ENCODE measurements around the gene RHOXF2B. TPM values are rescaled to one million over a fixed set of nuclear protein-coding genes. Genes with fewer than 3 reads are reported as not detected.

The RHOXF2B gene
- total and polyA plus RNA-seq, 2 experiments from 2014 or later = not detected

DNA sequence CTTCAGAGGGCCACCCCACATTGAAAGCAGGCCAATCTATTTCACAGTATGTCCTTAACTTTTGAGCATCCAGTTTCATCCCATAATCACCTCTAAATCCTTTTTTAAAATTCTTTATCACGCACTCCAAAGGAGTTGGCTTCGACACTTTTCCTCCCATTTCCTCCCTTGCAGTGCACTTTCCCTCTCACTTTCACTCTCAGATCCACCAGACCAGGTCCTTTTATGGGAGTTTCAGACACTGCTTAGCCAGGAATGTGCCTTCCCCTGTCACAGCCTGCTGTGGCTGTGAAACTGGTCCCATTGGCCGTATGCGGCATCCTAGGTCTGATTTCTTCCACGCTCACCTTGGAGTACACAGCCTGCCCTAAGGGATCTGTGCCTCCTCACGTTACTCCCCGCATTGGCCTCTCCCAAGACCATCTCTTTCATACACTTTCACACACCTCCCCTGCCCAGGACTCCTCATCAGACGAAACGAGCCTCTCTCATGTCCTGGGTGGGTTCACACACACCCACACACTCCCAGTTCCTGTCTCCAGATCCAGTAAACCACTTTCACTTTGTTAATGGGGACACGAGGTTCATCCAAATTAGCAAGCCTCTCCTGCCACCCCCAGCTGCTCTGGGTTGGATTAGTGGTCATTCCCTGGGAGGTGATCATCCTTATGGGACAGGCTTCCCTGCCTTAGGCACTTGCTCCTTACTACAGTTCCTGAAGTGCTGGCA lies 10.0 kb upstream of the RHOXF2B start:
- no peaks in the 10 kb centered on the region for H3K9me2 ChIP-seq (ENCODE audit: insufficient read depth)
- peaks cover 8% of the 10 kb centered on the region; the same call in 1 of the 2 replicates for H3K4me1 ChIP-seq (ENCODE audit: insufficient read depth)
- Mint-ChIP-seq H3K27me3 (ENCODE audit: insufficient read depth, low read depth, poor library complexity) (no peaks in the 10 kb centered on the region), H3K36me3 (ENCODE audit: low read depth) (no peaks in the 10 kb centered on the region), H3K27ac (no peak overlapping the region), H3K4me1 (peaks cover 16% of the 10 kb centered on the region), H3K9me3 (no peaks in the 10 kb centered on the region), H3K4me3 (no peak overlapping the region)
- no peaks in the 10 kb centered on the region for H3K27me3 ChIP-seq (ENCODE audit: insufficient read depth)
- H3K79me2 ChIP-seq (replicated peaks; ENCODE audit: insufficient read depth) = no peaks in the 10 kb centered on the region
- H4K20me1 ChIP-seq (replicated peaks; ENCODE audit: insufficient read depth) = no peaks in the 10 kb centered on the region
- no peak overlapping the region for H3K27ac ChIP-seq (ENCODE audit: low read depth)
- ATAC-seq (no peak), DNase-seq (ENCODE audit: low spot score) (no peak)
- no peak overlapping the region for H2AFZ ChIP-seq
- no peak for TF ChIP-seq CTCF (conservative IDR thresholded peaks at IDR 0.05; ENCODE audit: low read depth in 2 of 2)
- TF ChIP-seq ZNF331 (CRISPR knock-in tag; IDR thresholded peaks at IDR 0.05; ENCODE audit: low read depth) = no peak
- TF ChIP-seq, protein P1, sequence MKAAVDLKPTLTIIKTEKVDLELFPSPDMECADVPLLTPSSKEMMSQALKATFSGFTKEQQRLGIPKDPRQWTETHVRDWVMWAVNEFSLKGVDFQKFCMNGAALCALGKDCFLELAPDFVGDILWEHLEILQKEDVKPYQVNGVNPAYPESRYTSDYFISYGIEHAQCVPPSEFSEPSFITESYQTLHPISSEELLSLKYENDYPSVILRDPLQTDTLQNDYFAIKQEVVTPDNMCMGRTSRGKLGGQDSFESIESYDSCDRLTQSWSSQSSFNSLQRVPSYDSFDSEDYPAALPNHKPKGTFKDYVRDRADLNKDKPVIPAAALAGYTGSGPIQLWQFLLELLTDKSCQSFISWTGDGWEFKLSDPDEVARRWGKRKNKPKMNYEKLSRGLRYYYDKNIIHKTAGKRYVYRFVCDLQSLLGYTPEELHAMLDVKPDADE (IDR thresholded peaks at IDR 0.05) = no peak
- TF ChIP-seq ZNF114 (CRISPR knock-in tag; IDR thresholded peaks at IDR 0.05) = no peak
- TF ChIP-seq, protein P2, sequence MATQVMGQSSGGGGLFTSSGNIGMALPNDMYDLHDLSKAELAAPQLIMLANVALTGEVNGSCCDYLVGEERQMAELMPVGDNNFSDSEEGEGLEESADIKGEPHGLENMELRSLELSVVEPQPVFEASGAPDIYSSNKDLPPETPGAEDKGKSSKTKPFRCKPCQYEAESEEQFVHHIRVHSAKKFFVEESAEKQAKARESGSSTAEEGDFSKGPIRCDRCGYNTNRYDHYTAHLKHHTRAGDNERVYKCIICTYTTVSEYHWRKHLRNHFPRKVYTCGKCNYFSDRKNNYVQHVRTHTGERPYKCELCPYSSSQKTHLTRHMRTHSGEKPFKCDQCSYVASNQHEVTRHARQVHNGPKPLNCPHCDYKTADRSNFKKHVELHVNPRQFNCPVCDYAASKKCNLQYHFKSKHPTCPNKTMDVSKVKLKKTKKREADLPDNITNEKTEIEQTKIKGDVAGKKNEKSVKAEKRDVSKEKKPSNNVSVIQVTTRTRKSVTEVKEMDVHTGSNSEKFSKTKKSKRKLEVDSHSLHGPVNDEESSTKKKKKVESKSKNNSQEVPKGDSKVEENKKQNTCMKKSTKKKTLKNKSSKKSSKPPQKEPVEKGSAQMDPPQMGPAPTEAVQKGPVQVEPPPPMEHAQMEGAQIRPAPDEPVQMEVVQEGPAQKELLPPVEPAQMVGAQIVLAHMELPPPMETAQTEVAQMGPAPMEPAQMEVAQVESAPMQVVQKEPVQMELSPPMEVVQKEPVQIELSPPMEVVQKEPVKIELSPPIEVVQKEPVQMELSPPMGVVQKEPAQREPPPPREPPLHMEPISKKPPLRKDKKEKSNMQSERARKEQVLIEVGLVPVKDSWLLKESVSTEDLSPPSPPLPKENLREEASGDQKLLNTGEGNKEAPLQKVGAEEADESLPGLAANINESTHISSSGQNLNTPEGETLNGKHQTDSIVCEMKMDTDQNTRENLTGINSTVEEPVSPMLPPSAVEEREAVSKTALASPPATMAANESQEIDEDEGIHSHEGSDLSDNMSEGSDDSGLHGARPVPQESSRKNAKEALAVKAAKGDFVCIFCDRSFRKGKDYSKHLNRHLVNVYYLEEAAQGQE (IDR thresholded peaks at IDR 0.05; ENCODE audit: unreplicated experiment) = no peak
- TF ChIP-seq STAT1 (IDR thresholded peaks at IDR 0.05; ENCODE audit: unreplicated experiment) = no peak
- TF ChIP-seq POLR2AphosphoS5 (IDR thresholded peaks at IDR 0.05; ENCODE audit: low read depth) = no peak
- TF ChIP-seq EZH2 (IDR thresholded peaks at IDR 0.05; ENCODE audit: low read depth, unreplicated experiment) = no peak
- TF ChIP-seq, protein P3, sequence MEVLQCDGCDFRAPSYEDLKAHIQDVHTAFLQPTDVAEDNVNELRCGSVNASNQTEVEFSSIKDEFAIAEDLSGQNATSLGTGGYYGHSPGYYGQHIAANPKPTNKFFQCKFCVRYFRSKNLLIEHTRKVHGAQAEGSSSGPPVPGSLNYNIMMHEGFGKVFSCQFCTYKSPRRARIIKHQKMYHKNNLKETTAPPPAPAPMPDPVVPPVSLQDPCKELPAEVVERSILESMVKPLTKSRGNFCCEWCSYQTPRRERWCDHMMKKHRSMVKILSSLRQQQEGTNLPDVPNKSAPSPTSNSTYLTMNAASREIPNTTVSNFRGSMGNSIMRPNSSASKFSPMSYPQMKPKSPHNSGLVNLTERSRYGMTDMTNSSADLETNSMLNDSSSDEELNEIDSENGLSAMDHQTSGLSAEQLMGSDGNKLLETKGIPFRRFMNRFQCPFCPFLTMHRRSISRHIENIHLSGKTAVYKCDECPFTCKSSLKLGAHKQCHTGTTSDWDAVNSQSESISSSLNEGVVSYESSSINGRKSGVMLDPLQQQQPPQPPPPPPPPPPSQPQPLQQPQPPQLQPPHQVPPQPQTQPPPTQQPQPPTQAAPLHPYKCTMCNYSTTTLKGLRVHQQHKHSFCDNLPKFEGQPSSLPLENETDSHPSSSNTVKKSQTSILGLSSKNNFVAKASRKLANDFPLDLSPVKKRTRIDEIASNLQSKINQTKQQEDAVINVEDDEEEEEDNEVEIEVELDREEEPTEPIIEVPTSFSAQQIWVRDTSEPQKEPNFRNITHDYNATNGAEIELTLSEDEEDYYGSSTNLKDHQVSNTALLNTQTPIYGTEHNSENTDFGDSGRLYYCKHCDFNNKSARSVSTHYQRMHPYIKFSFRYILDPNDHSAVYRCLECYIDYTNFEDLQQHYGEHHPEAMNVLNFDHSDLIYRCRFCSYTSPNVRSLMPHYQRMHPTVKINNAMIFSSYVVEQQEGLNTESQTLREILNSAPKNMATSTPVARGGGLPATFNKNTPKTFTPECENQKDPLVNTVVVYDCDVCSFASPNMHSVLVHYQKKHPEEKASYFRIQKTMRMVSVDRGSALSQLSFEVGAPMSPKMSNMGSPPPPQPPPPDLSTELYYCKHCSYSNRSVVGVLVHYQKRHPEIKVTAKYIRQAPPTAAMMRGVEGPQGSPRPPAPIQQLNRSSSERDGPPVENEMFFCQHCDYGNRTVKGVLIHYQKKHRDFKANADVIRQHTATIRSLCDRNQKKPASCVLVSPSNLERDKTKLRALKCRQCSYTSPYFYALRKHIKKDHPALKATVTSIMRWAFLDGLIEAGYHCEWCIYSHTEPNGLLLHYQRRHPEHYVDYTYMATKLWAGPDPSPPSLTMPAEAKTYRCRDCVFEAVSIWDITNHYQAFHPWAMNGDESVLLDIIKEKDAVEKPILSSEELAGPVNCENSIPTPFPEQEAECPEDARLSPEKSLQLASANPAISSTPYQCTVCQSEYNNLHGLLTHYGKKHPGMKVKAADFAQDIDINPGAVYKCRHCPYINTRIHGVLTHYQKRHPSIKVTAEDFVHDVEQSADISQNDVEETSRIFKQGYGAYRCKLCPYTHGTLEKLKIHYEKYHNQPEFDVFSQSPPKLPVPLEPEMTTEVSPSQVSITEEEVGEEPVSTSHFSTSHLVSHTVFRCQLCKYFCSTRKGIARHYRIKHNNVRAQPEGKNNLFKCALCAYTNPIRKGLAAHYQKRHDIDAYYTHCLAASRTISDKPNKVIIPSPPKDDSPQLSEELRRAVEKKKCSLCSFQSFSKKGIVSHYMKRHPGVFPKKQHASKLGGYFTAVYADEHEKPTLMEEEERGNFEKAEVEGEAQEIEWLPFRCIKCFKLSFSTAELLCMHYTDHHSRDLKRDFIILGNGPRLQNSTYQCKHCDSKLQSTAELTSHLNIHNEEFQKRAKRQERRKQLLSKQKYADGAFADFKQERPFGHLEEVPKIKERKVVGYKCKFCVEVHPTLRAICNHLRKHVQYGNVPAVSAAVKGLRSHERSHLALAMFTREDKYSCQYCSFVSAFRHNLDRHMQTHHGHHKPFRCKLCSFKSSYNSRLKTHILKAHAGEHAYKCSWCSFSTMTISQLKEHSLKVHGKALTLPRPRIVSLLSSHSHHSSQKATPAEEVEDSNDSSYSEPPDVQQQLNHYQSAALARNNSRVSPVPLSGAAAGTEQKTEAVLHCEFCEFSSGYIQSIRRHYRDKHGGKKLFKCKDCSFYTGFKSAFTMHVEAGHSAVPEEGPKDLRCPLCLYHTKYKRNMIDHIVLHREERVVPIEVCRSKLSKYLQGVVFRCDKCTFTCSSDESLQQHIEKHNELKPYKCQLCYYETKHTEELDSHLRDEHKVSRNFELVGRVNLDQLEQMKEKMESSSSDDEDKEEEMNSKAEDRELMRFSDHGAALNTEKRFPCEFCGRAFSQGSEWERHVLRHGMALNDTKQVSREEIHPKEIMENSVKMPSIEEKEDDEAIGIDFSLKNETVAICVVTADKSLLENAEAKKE (CRISPR knock-in tag; IDR thresholded peaks at IDR 0.05) = no peak
- no peak for TF ChIP-seq EZH2phosphoT487 (IDR thresholded peaks at IDR 0.05; ENCODE audit: unreplicated experiment)
- H3K4me3 ChIP-seq = no peak overlapping the region
- no peak overlapping the region for H3K4me2 ChIP-seq
- no peaks in the 10 kb centered on the region for H3F3A ChIP-seq (replicated peaks; ENCODE audit: low read depth)
- no peaks in the 10 kb centered on the region for H3K36me3 ChIP-seq (ENCODE audit: insufficient read depth)

All from GM23338 (cell line).